Heart right ventricle (tissue), 16 donors: Measurements from ENCODE around the gene EXT2. TPM values are rescaled to one million over a fixed set of nuclear protein-coding genes. Genes with fewer than 3 reads are reported as not detected.

Experiments used
- ATAC-seq, 8 donors: fragments of 200-7000 bp; cut with Tn5 transposase; one replicate each; pipeline ENCODE4 v1.9.1; 2020; ENCODE audit warnings: mild to moderate bottlenecking in 8 of 8, moderate library complexity in 8 of 8, moderate number of reproducible peaks in 1 of 8
- DNase-seq, 2 donors: peaks; one replicate each; pipeline ENCODE4 v3.0.0-alpha.2; 2020
- H3K27ac ChIP-seq, 10 donors: fragments of 200-600 bp; sonication (generic) in 2 of 10; one replicate each; pipeline versions ENCODE4 v1.5.0 to v1.8.0; 2020 to 2022; ENCODE audit warnings: mild to moderate bottlenecking in 3 of 10
- H3K27me3 ChIP-seq, 7 donors: fragments of 200-600 bp; one replicate each; pipeline ENCODE4 v1.8.0; 2021 to 2022; ENCODE audit warnings: mild to moderate bottlenecking in 2 of 7
- H3K36me3 ChIP-seq, 9 donors: fragments of 200-600 bp; sonication (generic) in 1 of 9; one replicate each; pipeline versions ENCODE4 v1.5.0 to v1.8.0; 2020 to 2022; ENCODE audit warnings: mild to moderate bottlenecking in 2 of 9
- H3K4me1 ChIP-seq, 9 donors: fragments of 200-600 bp; sonication (generic) in 1 of 9; one replicate each; pipeline versions ENCODE4 v1.5.0 to v1.8.0; 2020 to 2022; ENCODE audit warnings: mild to moderate bottlenecking in 4 of 9
- H3K4me3 ChIP-seq, 10 donors: fragments of 200-600 bp; sonication (generic) in 2 of 10; one replicate each; pipeline versions ENCODE4 v1.5.0 to v1.8.0; 2020 to 2022; ENCODE audit warnings: mild to moderate bottlenecking in 7 of 10, moderate library complexity in 2 of 10
- H3K9me3 ChIP-seq, 11 donors: fragments of 200-600 bp in 10 of 11; sonication (generic) in 2 of 11; one replicate each; pipeline versions ENCODE4 v1.5.0 to v1.8.0; 2013 to 2022; ENCODE audit warnings: mild to moderate bottlenecking in 2 of 11, control low read depth in 1 of 11, moderate library complexity in 1 of 11
- WGBS, 2 donors: extraction: QIAGEN DNeasy Blood & Tissue Kit; methylation state at CpG; one replicate each; pipeline ENCODE4 v1.1.7; 2013; ENCODE audit warnings: inconsistent platforms in 1 of 2; 5-methylcytosine and 5-hydroxymethylcytosine counted together
- intact Hi-C, 10 donors: fragments of 100-400 bp; cut with DNase I; formaldehyde crosslinking; loops; one replicate each; pipeline versions ENCODE4 v1.11.1 to v1.14.2; 2022
- polyA plus RNA-seq, 2 donors: library from polyadenylated mRNA; stranded (reverse); fragments of 200-250 nt; gene quantifications; one replicate each; pipeline ENCODE4 v1.2.3, GENCODE V29; 2013
- total RNA-seq, 10 donors: library from RNA; stranded (reverse); fragmentation: NEBNext Ultra II Directional in 3 of 10; extraction: Animal tissue kit (Norgen Biotek cat#: 25700) in 3 of 10; gene quantifications; one replicate each; pipeline versions ENCODE4 v1.2.1 to v1.2.4, GENCODE V29; 2021 to 2023
- TF ChIP-seq, protein P1 (sequence below), 9 donors: fragments of 200-600 bp; sonication (generic) in 2 of 9; IDR thresholded peaks; one replicate each; pipeline versions ENCODE4 v1.5.0 to v1.8.0; 2021 to 2022; ENCODE audit warnings: antibody characterized with exemption in 9 of 9, mild to moderate bottlenecking in 5 of 9, moderate library complexity in 1 of 9
- donor health status: Arrhythmogenic right ventricular cardiomyopathy.
- donor health status: ischemic (EF 13 %, LVEDD 7.1; RV severe dilation, severe dysfunction).
- donor health status: healthy with polysubstance abuse.
- donor health status: DM: no; HTN: yes; CAD: no.
- donor health status: DM: no; HTN: no; CAD: no.
- donor health status: ischemic (EF 25% LVEDD 6.9; RV normal size, moderate dysfunction).
- donor health status: ischemic (EF 25% LVEDD 5.7; RV mildly dilated, moderate dysfunction).
- donor health status: healthy.
- donor health status: DM: yes; HTN: yes; CAD: no.
- donor health status: Ischemic cardiomyopathy.
- donor health status: ischemic (EF 35%, LVEDD 5.7; RV mildly dilated, moderate dysfunction).
- donor health status: nonischemic (EF 11% LVEDD 7.7; RV severe dilation, severe dysfunction).
- donor health status: DM: yes; HTN: yes; CAD: no.
- donor health status: PGD.
- donor health status: ischemic (EF 29% LVEDD 5.4; RV normal size, mild dysfunction).
- donor health status: nonischemic (EF 23%, LVEDD 6.1; RV moderate dilation, normal function).

EXT2 gene
- total and polyA plus RNA-seq, 12 donors, result 18.7 to 35.1 (median 28.2) TPM

DNA sequence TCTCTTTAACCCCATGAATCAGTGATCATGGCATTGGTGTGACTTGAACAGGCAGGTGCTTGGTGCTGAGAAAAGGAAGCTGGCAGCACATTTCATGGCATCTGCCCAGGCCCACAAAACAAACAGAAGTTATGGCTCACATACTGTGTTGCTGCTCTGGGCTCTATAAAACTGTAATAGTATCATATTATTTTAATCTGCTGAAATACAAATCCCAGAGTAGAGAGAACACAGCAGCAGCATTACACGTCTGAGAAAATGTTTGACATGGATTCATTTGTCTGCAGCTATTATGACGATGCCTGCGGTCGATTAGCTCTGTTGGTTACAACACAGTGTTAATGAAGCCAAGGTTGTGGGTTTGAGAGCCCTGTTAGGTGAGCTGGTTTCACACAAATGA lies 133.6 kb downstream of the EXT2 start:
- TF ChIP-seq, protein P1, sequence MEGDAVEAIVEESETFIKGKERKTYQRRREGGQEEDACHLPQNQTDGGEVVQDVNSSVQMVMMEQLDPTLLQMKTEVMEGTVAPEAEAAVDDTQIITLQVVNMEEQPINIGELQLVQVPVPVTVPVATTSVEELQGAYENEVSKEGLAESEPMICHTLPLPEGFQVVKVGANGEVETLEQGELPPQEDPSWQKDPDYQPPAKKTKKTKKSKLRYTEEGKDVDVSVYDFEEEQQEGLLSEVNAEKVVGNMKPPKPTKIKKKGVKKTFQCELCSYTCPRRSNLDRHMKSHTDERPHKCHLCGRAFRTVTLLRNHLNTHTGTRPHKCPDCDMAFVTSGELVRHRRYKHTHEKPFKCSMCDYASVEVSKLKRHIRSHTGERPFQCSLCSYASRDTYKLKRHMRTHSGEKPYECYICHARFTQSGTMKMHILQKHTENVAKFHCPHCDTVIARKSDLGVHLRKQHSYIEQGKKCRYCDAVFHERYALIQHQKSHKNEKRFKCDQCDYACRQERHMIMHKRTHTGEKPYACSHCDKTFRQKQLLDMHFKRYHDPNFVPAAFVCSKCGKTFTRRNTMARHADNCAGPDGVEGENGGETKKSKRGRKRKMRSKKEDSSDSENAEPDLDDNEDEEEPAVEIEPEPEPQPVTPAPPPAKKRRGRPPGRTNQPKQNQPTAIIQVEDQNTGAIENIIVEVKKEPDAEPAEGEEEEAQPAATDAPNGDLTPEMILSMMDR (IDR thresholded peaks at IDR 0.05), result no peak
- DNase-seq, result no peak
- Histone ChIP-seq H3K4me3 (no peak overlapping the region), H3K4me1 (peaks cover 0 to 27% (median 8%) of the 10 kb centered on the region in 9 donors), H3K27me3 (no peaks in the 10 kb centered on the region), H3K36me3 (peaks cover 0 to 21% (median 0%) of the 10 kb centered on the region in 9 donors), H3K27ac (no peak overlapping the region), H3K9me3 (no peaks in the 10 kb centered on the region)
- 95 to 97% methylated on average over 4 of the region's 4 CpGs for WGBS, 2 donors
- no peak for ATAC-seq
- intact Hi-C loops, result loop anchor here in 1 of 10 donors (5.0 kb wide), 1 partner anchor 87 kb away; no protein-coding TSS in a partner anchor

DNA sequence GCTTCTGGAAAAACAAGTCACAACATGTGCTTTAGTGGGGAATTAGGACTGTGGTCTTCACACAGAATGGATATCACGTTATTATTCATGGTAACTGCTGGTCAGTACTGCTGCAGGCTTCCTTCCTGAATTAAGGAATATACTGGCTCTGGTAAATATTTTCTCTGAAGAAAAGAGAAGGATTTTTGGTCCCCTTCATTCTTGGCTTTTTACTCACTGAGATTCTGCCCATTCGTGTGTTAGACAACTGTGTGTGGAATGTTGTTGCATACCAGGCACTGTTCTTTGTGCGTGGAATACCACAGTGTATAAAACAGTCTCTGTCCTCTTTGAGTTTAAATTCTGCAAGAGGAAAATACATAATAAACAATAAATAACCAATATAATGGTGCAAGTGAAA lies 134.1 kb downstream of the EXT2 start:
- H3K27me3 ChIP-seq, result no peaks in the 10 kb centered on the region
- ATAC-seq (no peak), DNase-seq (no peak)
- H3K36me3 ChIP-seq, result peaks cover 0 to 24% (median 0%) of the 10 kb centered on the region in 9 donors
- peaks cover 0 to 23% (median 8%) of the 10 kb centered on the region in 9 donors for H3K4me1 ChIP-seq
- TF ChIP-seq, protein P1 (IDR thresholded peaks at IDR 0.05), result no peak
- H3K4me3 ChIP-seq, result no peak overlapping the region
- H3K27ac ChIP-seq, result no peak overlapping the region
- intact Hi-C loops, result loop anchor here in 1 of 10 donors (5.0 kb wide), 1 partner anchor 87 kb away; no protein-coding TSS in a partner anchor
- no peaks in the 10 kb centered on the region for H3K9me3 ChIP-seq
- WGBS, 2 donors, result 92 to 93% methylated on average over 3 of the region's 3 CpGs

DNA sequence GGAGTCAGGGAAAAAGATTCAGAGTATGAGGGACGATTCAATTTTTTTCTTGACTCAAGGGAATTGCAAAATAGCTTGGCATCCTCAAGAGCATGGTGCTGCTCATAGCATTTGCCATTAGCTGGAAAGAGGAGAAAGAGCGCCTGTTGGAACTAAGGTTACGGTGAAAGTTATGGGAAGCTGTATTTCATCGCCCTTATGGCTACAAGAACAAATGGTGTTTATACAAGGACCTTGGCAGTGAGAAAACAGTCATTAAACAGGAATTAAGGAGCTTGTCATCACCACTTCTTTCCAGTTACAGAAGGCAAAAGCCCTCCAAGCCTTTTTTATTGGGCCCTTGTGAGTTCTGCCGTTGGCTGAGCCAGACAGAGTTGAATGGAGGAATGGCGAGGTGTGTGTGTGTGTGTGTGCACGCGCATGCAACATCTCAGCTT lies 140.3 kb downstream of the EXT2 start:
- WGBS, 2 donors, result 56 to 71% methylated on average over 8 of the region's 8 CpGs
- Histone ChIP-seq H3K9me3 (no peaks in the 10 kb centered on the region), H3K36me3 (peaks cover 0 to 57% (median 0%) of the 10 kb centered on the region in 9 donors), H3K27ac (no peak overlapping the region), H3K27me3 (no peaks in the 10 kb centered on the region), H3K4me1 (peaks cover 0 to 14% (median 0%) of the 10 kb centered on the region in 9 donors), H3K4me3 (no peak overlapping the region)
- TF ChIP-seq, protein P1 (IDR thresholded peaks at IDR 0.05), result no peak
- no peak for DNase-seq
- peak in 3 of 8 donors; percentile 47 to 76 (median 50) for ATAC-seq
- intact Hi-C loops, result no loop called here

DNA sequence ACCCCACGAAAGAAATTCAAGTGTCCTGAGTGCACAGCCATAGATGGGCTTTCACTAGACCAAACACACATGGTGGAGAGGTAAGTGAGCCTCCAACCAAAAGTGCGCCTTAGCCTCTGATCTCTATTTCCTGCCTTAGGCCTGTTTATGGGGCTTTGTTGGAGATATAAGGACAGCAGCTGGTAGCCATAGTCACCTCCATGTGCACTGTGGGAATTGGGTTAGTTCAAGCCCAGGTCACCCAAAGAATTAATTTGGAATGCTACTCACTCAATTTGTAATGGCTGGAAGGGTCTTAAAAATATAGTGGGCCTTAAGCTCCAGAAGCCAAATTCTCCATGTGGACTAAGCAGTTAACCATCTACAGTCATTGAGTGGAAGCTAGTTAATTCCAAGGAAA lies 140.8 kb downstream of the EXT2 start:
- no peak for DNase-seq
- peaks cover 0 to 14% (median under 1%) of the 10 kb centered on the region in 9 donors for H3K4me1 ChIP-seq

More for the DNA sequence above, 140.8 kb downstream of the EXT2 start:
- Histone ChIP-seq H3K27me3 (no peaks in the 10 kb centered on the region), H3K27ac (no peak overlapping the region), H3K36me3 (peaks cover 0 to 57% (median 0%) of the 10 kb centered on the region in 9 donors), H3K9me3 (no peaks in the 10 kb centered on the region), H3K4me3 (no peak overlapping the region)
- WGBS, 2 donors, result 88 to 96% methylated on average over 2 of the region's 2 CpGs
- TF ChIP-seq, protein P1 (IDR thresholded peaks at IDR 0.05), result no peak
- intact Hi-C loops, result no loop called here
- ATAC-seq, result no peak
